ENCODE data around the gene SORCS1. TPM values are rescaled to one million over a fixed set of nuclear protein-coding genes. Genes with fewer than 3 reads are reported as not detected.

The SORCS1 gene
- total RNA-seq, 1 experiment from 2014 or later, result not detected

DNA sequence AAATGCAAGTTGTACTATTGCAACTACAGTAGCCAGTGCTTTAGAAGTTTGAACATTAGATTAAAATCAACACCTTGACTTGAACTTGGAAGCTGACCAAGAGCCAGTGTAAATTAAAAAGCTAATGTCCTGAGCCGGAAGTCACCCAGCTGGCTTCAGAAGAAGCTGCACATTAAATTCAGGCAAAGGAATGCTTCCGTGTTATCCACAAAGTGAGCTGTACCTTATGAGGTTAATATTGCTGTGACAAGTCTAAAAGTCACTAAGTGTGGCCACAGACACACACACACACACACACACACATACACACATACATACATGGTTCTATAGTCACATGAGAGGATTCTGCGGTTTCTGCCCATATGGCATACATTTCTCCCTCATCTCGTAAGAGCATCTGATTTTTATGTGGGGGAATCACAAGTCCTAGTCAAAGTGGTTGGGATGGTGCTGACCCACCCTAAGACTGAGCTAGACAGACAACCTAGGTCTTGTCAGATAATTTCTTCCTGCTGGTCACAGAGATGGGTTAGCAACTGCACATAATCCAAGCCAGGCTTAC, 612.9 kb downstream of the SORCS1 start:
- no peak overlapping the region for H3K27ac ChIP-seq
- H3K36me3 ChIP-seq (ENCODE audit: low read depth), result no peaks in the 10 kb centered on the region
- H3K4me2 ChIP-seq, result no peak overlapping the region
- H3K9me2 ChIP-seq (ENCODE audit: insufficient read depth), result no peaks in the 10 kb centered on the region
- H3F3A ChIP-seq (ENCODE audit: insufficient read depth, low read depth), result no peaks in the 10 kb centered on the region
- no peak for DNase-seq
- TF ChIP-seq, protein P1, sequence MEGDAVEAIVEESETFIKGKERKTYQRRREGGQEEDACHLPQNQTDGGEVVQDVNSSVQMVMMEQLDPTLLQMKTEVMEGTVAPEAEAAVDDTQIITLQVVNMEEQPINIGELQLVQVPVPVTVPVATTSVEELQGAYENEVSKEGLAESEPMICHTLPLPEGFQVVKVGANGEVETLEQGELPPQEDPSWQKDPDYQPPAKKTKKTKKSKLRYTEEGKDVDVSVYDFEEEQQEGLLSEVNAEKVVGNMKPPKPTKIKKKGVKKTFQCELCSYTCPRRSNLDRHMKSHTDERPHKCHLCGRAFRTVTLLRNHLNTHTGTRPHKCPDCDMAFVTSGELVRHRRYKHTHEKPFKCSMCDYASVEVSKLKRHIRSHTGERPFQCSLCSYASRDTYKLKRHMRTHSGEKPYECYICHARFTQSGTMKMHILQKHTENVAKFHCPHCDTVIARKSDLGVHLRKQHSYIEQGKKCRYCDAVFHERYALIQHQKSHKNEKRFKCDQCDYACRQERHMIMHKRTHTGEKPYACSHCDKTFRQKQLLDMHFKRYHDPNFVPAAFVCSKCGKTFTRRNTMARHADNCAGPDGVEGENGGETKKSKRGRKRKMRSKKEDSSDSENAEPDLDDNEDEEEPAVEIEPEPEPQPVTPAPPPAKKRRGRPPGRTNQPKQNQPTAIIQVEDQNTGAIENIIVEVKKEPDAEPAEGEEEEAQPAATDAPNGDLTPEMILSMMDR (conservative IDR thresholded peaks at IDR 0.05), result no peak
- no peak for TF ChIP-seq EZH2 (IDR thresholded peaks at IDR 0.05; ENCODE audit: low read depth)
- CTCF ChIA-PET, result no interaction called here
- no TSS peak for BruUV-seq (replicated peaks)
- H2AFZ ChIP-seq, result no peak overlapping the region
- H3K27me3 ChIP-seq (ENCODE audit: insufficient read depth, low read depth), result no peaks in the 10 kb centered on the region
- intact Hi-C loops (cut with micrococcal nuclease; ENCODE audit: unreplicated experiment), result no loop called here
- H3K4me3 ChIP-seq, result no peak overlapping the region
- no peaks in the 10 kb centered on the region for H4K20me1 ChIP-seq (ENCODE audit: insufficient read depth)
- no peaks in the 10 kb centered on the region for H3K79me2 ChIP-seq (ENCODE audit: low read depth)
- POLR2A ChIA-PET (ENCODE audit: unreplicated experiment), result no interaction called here
- H3K4me1 ChIP-seq (replicated peaks; ENCODE audit: insufficient read depth), result no peaks in the 10 kb centered on the region
- H3K9me3 ChIP-seq (ENCODE audit: insufficient read depth, low read depth), result no peaks in the 10 kb centered on the region

DNA sequence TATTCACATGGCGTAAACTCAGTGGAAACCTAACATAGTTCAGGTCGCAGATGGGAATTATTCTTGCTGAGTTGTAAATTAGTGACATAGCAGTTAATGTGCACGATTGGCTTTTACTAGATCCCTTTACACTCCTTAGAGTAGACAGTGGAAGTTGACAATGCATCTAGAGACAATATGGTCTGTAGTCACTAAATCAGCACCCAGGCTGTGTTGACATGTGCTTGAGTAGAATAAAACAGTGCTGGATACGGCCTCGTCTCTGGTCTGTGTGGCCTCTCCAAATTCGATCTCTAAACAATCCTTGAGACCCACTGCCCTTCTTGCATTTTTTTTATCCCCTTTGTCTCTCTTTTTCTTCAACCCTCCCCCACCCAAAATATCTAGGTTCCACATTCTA, 615.7 kb downstream of the SORCS1 start:
- Histone ChIP-seq H3K4me2 (no peak overlapping the region), H2AFZ (no peak overlapping the region), H3K27ac (no peak overlapping the region), H3K9me3 (ENCODE audit: insufficient read depth, low read depth) (no peaks in the 10 kb centered on the region), H3K9me2 (ENCODE audit: insufficient read depth) (no peaks in the 10 kb centered on the region), H3K36me3 (ENCODE audit: low read depth) (no peaks in the 10 kb centered on the region), H3K4me1 (replicated peaks; ENCODE audit: insufficient read depth) (no peaks in the 10 kb centered on the region), H3K79me2 (ENCODE audit: low read depth) (no peaks in the 10 kb centered on the region), H3F3A (ENCODE audit: insufficient read depth, low read depth) (no peaks in the 10 kb centered on the region), H3K27me3 (ENCODE audit: insufficient read depth, low read depth) (no peaks in the 10 kb centered on the region), H4K20me1 (ENCODE audit: insufficient read depth) (no peaks in the 10 kb centered on the region), H3K4me3 (no peak overlapping the region)
- intact Hi-C loops (cut with micrococcal nuclease; ENCODE audit: unreplicated experiment), result no loop called here
- ChIA-PET POLR2A (ENCODE audit: unreplicated experiment) (no interaction called here), CTCF (no interaction called here)
- DNase-seq, result no peak
- BruUV-seq (replicated peaks), result no TSS peak
- no peak for TF ChIP-seq EZH2 (IDR thresholded peaks at IDR 0.05; ENCODE audit: low read depth)
- TF ChIP-seq, protein P1 (conservative IDR thresholded peaks at IDR 0.05), result no peak

DNA sequence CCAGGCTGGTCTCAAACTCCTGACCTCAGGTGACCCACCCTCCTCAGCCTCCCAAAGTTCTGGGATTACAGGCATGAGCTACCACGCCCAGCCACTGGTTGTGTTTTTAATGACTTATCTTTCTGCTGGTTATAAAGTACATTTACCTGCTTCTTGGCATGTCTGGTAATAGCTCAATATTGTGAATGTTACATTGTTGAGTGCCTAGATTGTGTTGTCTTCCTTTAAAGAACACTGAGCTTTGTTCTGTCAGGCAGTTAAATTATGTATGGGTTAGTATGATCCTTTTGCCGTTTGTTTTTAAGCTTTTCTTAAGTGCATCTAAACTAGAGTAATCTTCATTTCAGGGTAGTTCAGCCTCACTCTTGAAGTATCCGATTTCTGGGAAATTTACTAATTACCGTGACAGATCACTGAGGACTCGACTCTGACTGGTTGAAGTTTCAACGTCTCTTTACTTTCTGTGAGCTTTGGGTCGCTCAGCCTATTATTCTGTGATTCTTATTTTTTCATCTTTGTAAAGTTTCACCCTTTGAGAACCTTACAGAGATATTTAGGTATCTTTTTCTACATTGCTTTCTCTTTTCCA, 617.4 kb downstream of the SORCS1 start:
- H3K27me3 ChIP-seq (ENCODE audit: insufficient read depth, low read depth), result no peaks in the 10 kb centered on the region
- POLR2A ChIA-PET (ENCODE audit: unreplicated experiment), result no interaction called here
- H3K4me2 ChIP-seq, result no peak overlapping the region
- H2AFZ ChIP-seq, result no peak overlapping the region
- H3K79me2 ChIP-seq (ENCODE audit: low read depth), result no peaks in the 10 kb centered on the region
- no peak for TF ChIP-seq EZH2 (IDR thresholded peaks at IDR 0.05; ENCODE audit: low read depth)
- TF ChIP-seq, protein P1 (conservative IDR thresholded peaks at IDR 0.05), result no peak
- CTCF ChIA-PET, result no interaction called here
- no peak overlapping the region for H3K4me3 ChIP-seq
- no TSS peak for BruUV-seq (replicated peaks)
- no peaks in the 10 kb centered on the region for H3F3A ChIP-seq (ENCODE audit: insufficient read depth, low read depth)
- H3K27ac ChIP-seq, result no peak overlapping the region
- DNase-seq, result no peak
- intact Hi-C loops (cut with micrococcal nuclease; ENCODE audit: unreplicated experiment), result no loop called here
- no peaks in the 10 kb centered on the region for H3K9me3 ChIP-seq (ENCODE audit: insufficient read depth, low read depth)
- H3K4me1 ChIP-seq (replicated peaks; ENCODE audit: insufficient read depth), result no peaks in the 10 kb centered on the region
- H3K36me3 ChIP-seq (ENCODE audit: low read depth), result no peaks in the 10 kb centered on the region
- H4K20me1 ChIP-seq (ENCODE audit: insufficient read depth), result no peaks in the 10 kb centered on the region
- no peaks in the 10 kb centered on the region for H3K9me2 ChIP-seq (ENCODE audit: insufficient read depth)

Data from PC-9 (cell line).